NK-92 treated with Interleukin-12 subunit alpha and Interleukin-12 subunit beta, amount 100 ng/mL, for 24 hours (cell line): Measurements from ENCODE around the gene TMEM255B.
"Not testable (repeated sequence)": the region's sequence is repeated elsewhere in the genome, so short reads cannot be mapped to it uniquely, and the experiment has no call there.

ENCODE experiments used
- DNase-seq: peaks from one replicate; lab custom pipeline; 2025; lab: John Stamatoyannopoulos, UW

TMEM255B gene

GRCh38 chr13:113787694-113788093, 28.7 kb downstream of the TMEM255B start:
- no peak for DNase-seq

GRCh38 chr13:113788413-113789135, 29.5 kb downstream of the TMEM255B start:
- no peak for DNase-seq

GRCh38 chr13:113789167-113789566, 30.1 kb downstream of the TMEM255B start:
- no peak for DNase-seq

- DNase-seq, result not testable (repeated sequence)
These were observed 30.9 kb downstream of the TMEM255B start for GRCh38 chr13:113789931-113790330.

- DNase-seq, result no peak
These were observed 32.2 kb downstream of the TMEM255B start for GRCh38 chr13:113791226-113791625.

GRCh38 chr13:113791761-113792160, 32.7 kb downstream of the TMEM255B start:
- DNase-seq, result no peak

- DNase-seq, result no peak
These were observed 33.3 kb downstream of the TMEM255B start for GRCh38 chr13:113792236-113792770.

GRCh38 chr13:113792886-113793717, 34.1 kb downstream of the TMEM255B start:
- DNase-seq, result no peak

- no peak for DNase-seq
These were observed 34.7 kb downstream of the TMEM255B start for GRCh38 chr13:113793718-113794085.

DNA sequence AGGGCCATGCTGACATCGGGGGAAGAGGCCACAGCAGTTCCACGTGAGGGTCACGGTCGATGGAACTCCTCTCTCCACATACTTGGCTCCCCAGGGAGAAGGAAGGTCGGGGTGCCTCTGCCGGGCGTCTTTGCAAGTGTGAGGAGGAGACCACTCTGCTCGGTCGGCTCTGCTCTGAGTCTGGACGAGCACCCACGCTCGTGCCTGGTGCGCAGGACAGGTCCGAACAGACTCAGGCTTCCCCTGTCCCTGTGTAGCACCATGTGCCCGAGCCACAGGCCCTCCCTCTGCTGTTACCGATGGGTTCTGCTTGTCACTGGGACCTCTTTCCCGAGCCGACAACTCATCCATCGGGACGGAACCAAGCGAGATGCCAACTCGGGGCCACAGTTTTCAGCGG, 35.1 kb downstream of the TMEM255B start:
- DNase-seq, result no peak

GRCh38 chr13:113794764-113795173, 35.7 kb downstream of the TMEM255B start:
- DNase-seq, result no peak

DNA sequence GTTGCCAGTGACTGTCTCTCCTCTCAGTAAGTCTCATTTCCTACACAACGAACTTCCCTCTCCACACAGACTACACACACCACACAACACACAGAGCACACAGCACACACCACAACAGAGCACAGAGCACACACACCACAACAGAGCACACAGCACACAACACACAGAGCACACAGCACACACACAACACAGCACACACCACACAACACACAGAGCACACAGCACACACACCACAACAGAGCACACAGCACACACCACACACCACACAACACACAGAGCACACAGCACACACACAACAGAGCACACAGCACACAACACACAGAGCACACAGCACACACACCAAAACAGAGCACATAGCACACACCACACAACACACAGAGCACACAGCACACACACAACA, 36.3 kb downstream of the TMEM255B start:
- DNase-seq, result not testable (repeated sequence)

DNA sequence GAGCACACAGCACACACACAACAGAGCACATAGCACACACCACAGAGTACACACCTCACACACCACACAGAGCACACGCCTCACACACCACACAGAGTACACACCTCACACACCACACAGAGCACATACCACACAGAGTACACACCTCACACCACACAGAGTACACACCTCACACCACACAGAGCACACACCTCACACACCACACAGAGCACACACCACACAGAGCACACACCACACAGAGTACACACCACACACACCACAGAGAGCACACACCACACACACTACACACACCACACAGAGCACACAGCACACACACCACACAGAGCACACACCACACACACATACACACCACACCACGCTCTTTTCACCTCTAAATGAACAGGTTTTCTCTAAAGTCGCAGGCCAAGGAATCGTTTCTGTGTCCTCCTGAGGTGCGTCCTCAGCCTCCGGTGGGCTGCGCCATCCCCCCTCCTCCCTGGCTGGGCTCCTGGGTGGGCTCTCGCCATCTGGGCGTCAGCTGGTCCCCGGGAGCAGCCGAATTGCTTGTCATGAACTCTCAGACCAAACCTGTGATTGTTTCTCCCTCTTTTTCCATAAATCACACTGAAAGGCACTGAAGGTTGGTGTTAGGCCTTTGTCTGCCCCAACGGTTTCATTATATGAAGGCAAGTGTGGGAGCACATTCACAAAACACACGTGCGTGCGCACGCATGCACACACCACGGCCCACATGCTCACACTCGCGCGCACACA, 37.4 kb downstream of the TMEM255B start:
- no peak for DNase-seq

GRCh38 chr13:113796964-113797676, 38.1 kb downstream of the TMEM255B start:
- no peak for DNase-seq

- DNase-seq, result no peak
These were observed 39.3 kb downstream of the TMEM255B start for GRCh38 chr13:113798200-113798811.

- no peak for DNase-seq
These were observed 41.5 kb downstream of the TMEM255B start for GRCh38 chr13:113800576-113800926.

DNA sequence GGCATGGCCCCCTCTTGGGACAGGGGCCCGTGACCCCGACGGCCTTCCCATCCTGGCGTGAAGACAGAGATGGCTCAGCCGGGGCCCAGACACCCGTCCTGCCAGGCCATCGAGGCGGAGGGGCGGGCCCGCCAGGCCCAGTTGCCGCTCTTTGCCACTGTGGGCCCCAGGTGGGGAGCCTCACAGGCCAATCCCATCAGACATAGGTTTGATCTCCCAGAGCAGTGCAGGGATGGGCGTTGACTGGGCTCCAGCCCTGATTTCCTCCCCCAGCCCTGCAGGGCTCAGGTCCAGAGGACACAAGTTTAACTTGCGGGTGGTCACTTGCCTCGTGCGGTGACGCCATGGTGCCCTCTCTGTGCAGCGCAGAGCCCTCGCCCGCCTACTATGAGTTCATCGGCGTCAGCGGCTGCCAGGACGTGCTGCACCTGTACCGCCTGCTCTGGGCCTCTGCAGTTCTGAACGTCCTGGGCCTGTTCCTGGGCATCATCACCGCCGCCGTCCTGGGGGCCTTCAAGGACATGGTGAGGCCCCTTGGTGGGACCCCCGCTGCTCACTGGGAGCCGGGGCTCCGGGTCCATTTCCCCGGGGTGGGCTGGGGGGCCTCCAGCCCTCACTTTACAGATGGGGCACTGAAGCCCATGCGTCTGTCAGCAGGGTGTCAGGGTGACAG, 42.4 kb downstream of the TMEM255B start:
- no peak for DNase-seq

GRCh38 chr13:113802090-113802531, 43.1 kb downstream of the TMEM255B start:
- DNase-seq, result no peak

- DNase-seq, result no peak
These were observed 43.7 kb downstream of the TMEM255B start for GRCh38 chr13:113802761-113803160.

DNA sequence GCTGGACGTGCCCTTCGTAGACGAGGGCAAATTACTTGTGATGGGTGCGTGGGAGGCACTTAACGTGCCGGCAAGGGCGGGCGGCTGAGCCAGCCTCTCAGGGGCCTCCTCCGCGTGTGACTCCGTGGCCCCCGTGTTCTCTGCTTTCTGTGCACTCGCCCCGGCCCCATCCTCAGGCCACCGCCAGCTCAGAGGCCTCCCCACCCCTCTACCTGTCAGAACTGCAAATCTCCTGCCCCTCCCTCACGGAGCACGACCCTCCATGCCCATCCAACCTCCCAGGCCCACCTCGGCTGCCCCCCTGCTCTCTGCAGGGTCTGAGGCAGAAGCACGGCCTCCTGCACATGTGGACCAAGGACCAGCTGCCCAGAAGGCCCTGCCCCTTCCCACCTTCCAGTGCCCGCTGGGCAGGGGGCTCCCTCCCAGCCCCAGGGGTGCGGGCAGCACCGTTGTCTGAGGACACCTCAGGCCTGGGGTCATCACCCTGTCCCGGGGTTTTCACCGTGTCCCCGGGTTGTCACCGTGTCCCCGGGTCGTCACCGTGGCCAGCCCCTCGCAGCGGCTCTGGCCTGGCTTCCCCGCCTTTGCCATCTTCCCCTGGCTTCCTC, 44.5 kb downstream of the TMEM255B start:
- no peak for DNase-seq
